Motor neuron (in vitro differentiated cells): Measurements from ENCODE around the gene ELF2. TPM values are rescaled to one million over a fixed set of nuclear protein-coding genes. Genes with fewer than 3 reads are reported as not detected.
"Not testable (repeated sequence)": the region's sequence is repeated elsewhere in the genome, so short reads cannot be mapped to it uniquely, and the experiment has no call there.

Source experiments
- ATAC-seq, 8 experiments: fragments of 200-7000 bp; cut with Tn5 transposase; replicated peaks in 6 of 8; 2 replicates each; pipeline ENCODE4 v1.8.0; 2021; ENCODE audit warnings: mild to moderate bottlenecking in 8 of 8, moderate library complexity in 8 of 8
- H3K27ac ChIP-seq, 2 donors: fragments of 250-450 bp; sonication (Bioruptor Pico); 2 replicates each; pipeline ENCODE4 v1.9.0; 2021; ENCODE audit warnings: antibody characterized with exemption in 2 of 2, mild to moderate bottlenecking in 2 of 2, moderate library complexity in 1 of 2
- H3K4me1 ChIP-seq, 2 donors: fragments of 250-450 bp; sonication (Bioruptor Pico); replicated peaks in 1 of 2; 2 replicates each; pipeline ENCODE4 v1.6.1; 2021; ENCODE audit warnings: antibody characterized with exemption in 2 of 2, mild to moderate bottlenecking in 2 of 2, moderate library complexity in 1 of 2
- H3K4me3 ChIP-seq, 5 donors: fragments of 250-450 bp; sonication (Bioruptor Pico); 2 replicates each; pipeline ENCODE4 v1.9.0; 2021; ENCODE audit warnings: antibody characterized with exemption in 5 of 5, mild to moderate bottlenecking in 5 of 5, moderate library complexity in 4 of 5
- WGBS, 10 experiments: fragments of 450-650 bp; shearing (Covaris generic); methylation state at CpG; one replicate each; pipeline ENCODE4 v1.0.0; 2022; 5-methylcytosine and 5-hydroxymethylcytosine counted together
- in situ Hi-C, 9 experiments: fragments of 400-800 bp; cut with MboI; loops; one replicate each; pipeline ENCODE4 v1.15.0; 2021; ENCODE audit warnings: low sequenced_read_pairs in 9 of 9, low pct_unique_long_range_greater_than_20kb in 2 of 9; ENCODE audit not compliant: unreplicated experiment in 9 of 9
- total RNA-seq, 8 experiments: library from RNA; unstranded; fragments of 300-600 nt; gene quantifications; 2 replicates each; pipeline versions ENCODE4 v1.2.3 to v1.2.4, GENCODE V29; 2022

Gene ELF2
- total RNA-seq, 8 experiments from 2014 or later = 32.9 to 198 (median 53.4) TPM

GRCh38 chr4:139038874-139039443 is 138.1 kb downstream of the ELF2 start:
- 13 to 100% (median 86%) methylated on average over 1 of the region's 1 CpG; no CpG with 5 or more reads in 3 of the 10 experiments for WGBS, 10 experiments
- no peak overlapping the region for H3K27ac ChIP-seq
- H3K4me3 ChIP-seq = no peak overlapping the region
- ATAC-seq = peak in 3 of 8 experiments; percentile 67 to 87 (median 81)
- no peaks in the 10 kb centered on the region for H3K4me1 ChIP-seq
- in situ Hi-C loops = no loop called here

DNA sequence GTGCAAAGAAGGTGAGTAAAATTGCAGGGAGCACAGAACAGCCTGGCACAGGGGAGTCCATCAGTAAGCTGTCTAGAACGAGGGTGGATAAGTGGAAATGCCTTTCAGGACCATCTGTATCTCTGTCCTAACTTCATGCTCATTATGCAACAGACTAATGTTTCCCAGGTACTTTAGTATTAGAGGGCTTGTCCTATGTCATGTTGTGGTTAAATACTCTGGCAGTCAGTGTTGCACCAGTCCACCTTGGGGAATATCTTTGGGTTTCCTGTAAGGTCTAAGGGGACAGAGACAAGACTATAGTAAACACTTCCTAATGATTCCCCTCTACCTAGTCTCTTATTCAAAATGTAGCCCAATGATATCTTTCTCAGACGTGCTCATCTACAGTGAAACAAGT is 140.1 kb downstream of the ELF2 start:
- Histone ChIP-seq H3K27ac (no peak overlapping the region), H3K4me3 (no peak overlapping the region), H3K4me1 (no peaks in the 10 kb centered on the region)
- 55 to 100% (median 85%) methylated on average over 1 to 2 of the region's 2 CpGs; no CpG with 5 or more reads in 4 of the 10 experiments for WGBS, 10 experiments
- no peak for ATAC-seq
- in situ Hi-C loops = no loop called here

GRCh38 chr4:139035650-139036049 is 141.4 kb downstream of the ELF2 start:
- Histone ChIP-seq H3K4me1 (no peaks in the 10 kb centered on the region), H3K27ac (no peak overlapping the region), H3K4me3 (no peak overlapping the region)
- ATAC-seq = no peak
- WGBS, 10 experiments = 76 to 100% (median 97%) methylated on average over 1 to 5 of the region's 5 CpGs; no CpG with 5 or more reads in 1 of the 10 experiments
- in situ Hi-C loops = no loop called here

DNA sequence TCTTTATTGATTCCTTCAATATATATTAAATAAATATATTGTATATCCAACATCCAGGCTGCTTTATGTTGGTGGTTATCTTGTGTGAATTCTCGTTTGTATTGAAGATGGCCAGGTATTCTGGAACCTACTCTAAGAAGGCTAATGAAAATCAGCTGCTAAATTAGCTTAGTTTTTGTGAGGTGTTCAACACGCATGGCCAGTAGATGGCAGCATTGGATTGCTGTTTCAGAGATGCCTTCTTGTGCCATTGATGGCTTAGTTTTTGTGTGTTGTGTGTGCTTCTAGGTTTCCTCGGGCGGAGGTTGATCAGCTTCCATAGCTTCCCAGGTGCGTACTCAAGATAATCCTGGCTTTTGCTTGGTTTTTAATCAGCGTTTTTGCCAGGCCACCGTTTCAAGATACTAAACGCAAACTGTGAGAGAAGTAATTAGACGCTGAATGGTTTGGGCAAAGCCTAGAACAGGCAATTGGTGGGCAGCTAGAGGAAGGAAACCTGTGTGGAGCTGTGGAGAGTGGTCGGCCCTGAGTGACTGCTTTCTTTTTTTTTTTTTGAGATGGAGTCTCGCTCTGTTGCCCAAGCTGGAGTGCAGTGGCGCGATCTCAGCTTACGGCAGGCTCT is 146.3 kb downstream of the ELF2 start:
- in situ Hi-C loops = no loop called here
- peak in 7 of 8 experiments; percentile 41 to 63 (median 53) for ATAC-seq
- WGBS, 10 experiments = 17 to 100% (median 45%) methylated on average over 1 to 14 of the region's 14 CpGs; no CpG with 5 or more reads in 1 of the 10 experiments
- no peaks in the 10 kb centered on the region for H3K4me1 ChIP-seq
- no peak overlapping the region for H3K4me3 ChIP-seq
- H3K27ac ChIP-seq = no peak overlapping the region

DNA sequence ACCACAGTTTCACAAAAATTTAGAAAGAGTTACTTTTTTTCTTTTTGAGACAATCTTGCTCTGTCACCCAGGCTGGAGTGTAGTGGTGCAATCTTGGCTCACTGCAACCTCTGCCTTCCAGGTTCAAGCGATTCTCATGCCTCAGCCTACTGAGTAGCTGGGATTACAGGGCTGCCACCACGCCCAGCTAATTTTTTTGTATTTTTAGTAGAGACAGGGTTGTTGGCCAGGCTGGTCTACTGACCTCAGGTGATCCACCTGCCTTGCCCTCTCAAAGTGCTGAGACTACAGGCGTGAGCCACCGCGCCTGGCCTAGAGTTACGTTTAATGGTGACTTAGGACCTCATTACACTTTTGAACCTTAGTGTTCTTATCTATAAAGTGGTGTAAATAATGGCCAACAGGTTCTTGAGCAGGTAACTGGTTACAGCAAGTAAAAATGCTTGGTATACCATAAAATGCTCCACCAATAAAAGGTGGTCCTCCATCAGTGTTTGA is 147.1 kb downstream of the ELF2 start:
- H3K4me3 ChIP-seq, ATAC-seq, H3K27ac ChIP-seq, in situ Hi-C loops, H3K4me1 ChIP-seq: not testable (repeated sequence)
- 71 to 93% (median 88%) methylated on average over 2 to 4 of the region's 6 CpGs; no CpG with 5 or more reads in 5 of the 10 experiments for WGBS, 10 experiments

DNA sequence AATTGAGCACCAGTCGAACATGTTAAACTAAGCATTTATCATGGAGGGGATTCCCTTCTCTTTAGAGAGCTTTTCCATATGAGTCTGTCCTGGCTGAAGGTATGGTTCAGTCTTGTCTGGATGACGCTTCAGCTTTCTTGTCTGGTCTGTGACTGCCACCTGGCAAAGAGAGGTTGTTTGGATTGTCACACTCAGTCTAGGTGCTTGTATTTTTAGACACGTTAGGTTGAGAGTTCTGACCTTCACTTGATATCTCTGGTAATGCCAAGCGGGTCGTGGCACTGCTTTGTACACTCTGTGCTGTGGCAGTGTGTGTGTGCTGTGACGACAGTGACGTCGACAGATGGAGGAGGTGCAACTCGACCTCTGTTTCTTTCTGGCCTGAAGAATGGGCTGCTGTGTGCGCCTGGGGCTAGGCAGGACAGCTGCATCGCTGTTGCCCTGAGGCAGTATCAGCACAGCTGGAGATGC is 148.8 kb downstream of the ELF2 start:
- WGBS, 10 experiments = 21 to 100% (median 87%) methylated on average over 1 to 6 of the region's 11 CpGs; no CpG with 5 or more reads in 2 of the 10 experiments
- peak in 1 of 8 experiments; percentile 21 for ATAC-seq
- no peaks in the 10 kb centered on the region for H3K4me1 ChIP-seq
- in situ Hi-C loops = no loop called here
- H3K4me3 ChIP-seq = no peak overlapping the region
- H3K27ac ChIP-seq = peak overlapping the region in 1 of 2 donors; percentile 17

- H3K4me3 ChIP-seq = no peak overlapping the region
- no peak for ATAC-seq
- H3K4me1 ChIP-seq = no peaks in the 10 kb centered on the region
- WGBS, 10 experiments = 50 to 100% (median 84%) methylated on average over 1 to 5 of the region's 5 CpGs; no CpG with 5 or more reads in 2 of the 10 experiments
- in situ Hi-C loops = no loop called here
- H3K27ac ChIP-seq = no peak overlapping the region
Observed at GRCh38 chr4:139027776-139028175, 149.2 kb downstream of the ELF2 start.

- 86 to 100% (median 100%) methylated on average over 1 of the region's 1 CpG; no CpG with 5 or more reads in 5 of the 10 experiments for WGBS, 10 experiments
- in situ Hi-C loops = no loop called here
- no peak overlapping the region for H3K27ac ChIP-seq
- H3K4me3 ChIP-seq = no peak overlapping the region
- H3K4me1 ChIP-seq = peaks cover 0 to 3% of the 10 kb centered on the region in 2 donors
- ATAC-seq = peak in 1 of 8 experiments; percentile 3
Observed at GRCh38 chr4:139025841-139026240, 151.2 kb downstream of the ELF2 start.

- Histone ChIP-seq H3K4me1 (peaks cover 11 to 15% of the 10 kb centered on the region in 2 donors), H3K27ac (no peak overlapping the region), H3K4me3 (no peak overlapping the region)
- in situ Hi-C loops = no loop called here
- WGBS, 10 experiments = 87 to 100% (median 93%) methylated on average over 3 to 6 of the region's 9 CpGs; no CpG with 5 or more reads in 4 of the 10 experiments
- no peak for ATAC-seq
Observed at GRCh38 chr4:139024686-139025085, 152.3 kb downstream of the ELF2 start.

- Histone ChIP-seq H3K4me3 (no peak overlapping the region), H3K4me1 (peaks cover 28% of the 10 kb centered on the region in 2 donors), H3K27ac (no peak overlapping the region)
- ATAC-seq = no peak
- WGBS, 10 experiments = 84 to 100% (median 100%) methylated on average over 1 to 4 of the region's 5 CpGs; no CpG with 5 or more reads in 1 of the 10 experiments
- in situ Hi-C loops = no loop called here
Observed at GRCh38 chr4:139022835-139023234, 154.2 kb downstream of the ELF2 start.

- ATAC-seq, H3K27ac ChIP-seq, H3K4me3 ChIP-seq, in situ Hi-C loops: not testable (repeated sequence)
- WGBS, 10 experiments = 73 to 100% (median 85%) methylated on average over 1 to 8 of the region's 12 CpGs; no CpG with 5 or more reads in 5 of the 10 experiments
- peaks cover 32 to 33% of the 10 kb centered on the region in 2 donors for H3K4me1 ChIP-seq
Observed at GRCh38 chr4:139021071-139021470, 155.9 kb downstream of the ELF2 start.

DNA sequence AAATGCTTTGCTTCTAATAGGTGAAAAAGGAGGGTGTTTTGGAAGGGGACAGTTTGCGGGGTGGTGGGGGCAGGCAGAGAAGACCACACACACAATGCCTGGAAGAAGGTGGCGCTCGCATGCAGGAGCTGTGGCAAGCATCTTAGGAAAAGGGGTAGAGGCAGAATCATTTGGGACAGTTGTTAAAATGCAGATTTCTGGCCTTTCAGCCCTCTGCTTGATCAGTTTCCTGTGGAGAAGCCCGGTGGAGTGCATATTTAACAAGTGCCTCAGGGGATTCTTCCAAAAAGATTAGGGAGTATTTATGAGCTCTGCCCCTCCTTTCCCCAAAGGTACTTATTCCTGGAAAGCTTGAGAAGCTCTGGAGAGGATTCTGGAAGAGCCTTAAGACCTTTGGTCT is 156.6 kb downstream of the ELF2 start:
- no peak overlapping the region for H3K27ac ChIP-seq
- peaks cover 32 to 33% of the 10 kb centered on the region in 2 donors for H3K4me1 ChIP-seq
- in situ Hi-C loops = no loop called here
- 0 to 90% (median 38%) methylated on average over 1 to 4 of the region's 4 CpGs; no CpG with 5 or more reads in 4 of the 10 experiments for WGBS, 10 experiments
- H3K4me3 ChIP-seq = no peak overlapping the region
- ATAC-seq = no peak

DNA sequence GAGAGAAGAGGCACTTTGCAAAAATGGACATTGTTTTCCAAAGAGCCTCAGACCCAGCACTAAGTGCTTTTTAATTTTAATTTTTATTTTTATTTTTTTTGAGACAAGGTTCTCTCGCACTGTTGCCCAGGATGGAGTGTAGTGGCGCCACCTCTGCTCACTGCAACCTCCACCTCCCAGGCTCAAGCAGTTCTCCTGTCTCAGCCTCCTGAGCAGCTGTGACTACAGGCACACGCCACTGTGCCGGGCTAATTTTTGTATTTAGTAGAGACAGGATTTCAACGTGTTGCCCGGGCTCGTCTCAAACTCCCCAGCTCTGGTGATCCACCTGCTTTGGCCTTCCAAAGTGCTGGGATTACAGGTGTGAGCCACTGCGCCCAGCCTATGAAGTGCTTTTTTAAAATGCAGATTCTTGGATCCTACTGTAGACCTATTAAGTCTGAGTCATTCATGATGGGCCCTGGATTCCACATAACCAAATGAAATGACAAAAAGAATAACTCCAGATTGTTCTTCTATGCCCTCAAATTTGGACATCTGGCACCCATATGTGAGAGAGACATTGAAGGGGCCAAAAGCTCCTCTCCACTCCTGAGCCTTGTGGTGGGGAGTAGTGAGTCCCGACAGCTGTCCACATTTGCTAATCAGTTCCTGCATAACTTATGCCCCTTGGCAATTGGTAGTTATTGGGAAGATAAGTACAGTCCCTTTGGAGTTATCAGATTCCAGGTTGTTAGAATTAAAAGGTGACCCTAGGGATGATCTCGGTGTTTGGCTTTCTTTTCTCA is 157.9 kb downstream of the ELF2 start:
- in situ Hi-C loops = no loop called here
- peaks cover 42 to 43% of the 10 kb centered on the region in 2 donors for H3K4me1 ChIP-seq
- H3K4me3 ChIP-seq = no peak overlapping the region
- no peak overlapping the region for H3K27ac ChIP-seq
- ATAC-seq = peak in 2 of 8 experiments; percentile 2 to 41
- 7 to 88% (median 59%) methylated on average over 1 to 9 of the region's 10 CpGs for WGBS, 10 experiments
